Endothelial cell of umbilical vein (primary cell): Measurements from ENCODE around the gene SLC35A1. TPM values are rescaled to one million over a fixed set of nuclear protein-coding genes. Genes with fewer than 3 reads are reported as not detected.

Source experiments
- BruUV-seq: library from RNA; stranded (reverse); fragments of 400-500 nt; replicated peaks from 2 replicates; lab custom pipeline; 2021; lab: Mats Ljungman, UMichigan
- CTCF ChIA-PET: fragments of 300-600, 350-600 bp; sonication (Branson Sonifier 250); formaldehyde crosslinking; loops from one replicate; lab custom pipeline; 2021; ENCODE audit warnings: antibody characterized with exemption, inconsistent platforms; lab: Charles Lee
- POLR2A ChIA-PET: fragments of 300-600, 350-600 bp; sonication (Branson Sonifier 250); formaldehyde crosslinking; loops from one replicate; lab custom pipeline; 2021; ENCODE audit warnings: antibody characterized with exemption, inconsistent platforms; lab: Charles Lee
- DNase-seq: peaks from one replicate; pipeline ENCODE4 v3.0.0-alpha.2; 2011; ENCODE audit warnings: low read depth, low spot score
- FAIRE-seq: peaks from 2 replicates; lab custom pipeline; 2011; peaks lifted over from hg19 to GRCh38; lab: Jason Lieb, UNC
- H2AFZ ChIP-seq: 2 replicates; pipeline ENCODE4 v1.6.0; 2012; ENCODE audit warnings: low read depth, low read length, control low read depth, inconsistent platforms
- H3K27ac ChIP-seq: 2 replicates; pipeline ENCODE4 v1.5.1; 2011; ENCODE audit warnings: low read depth, mild to moderate bottlenecking, control low read depth, low read length, moderate library complexity; ENCODE audit not compliant: insufficient read depth
- H3K27me3 ChIP-seq, 2 experiments: 2 replicates each; pipeline versions ENCODE4 v1.6.0 to v1.6.1; 2011; ENCODE audit warnings: low read length in 2 of 2, mixed read lengths in 1 of 2; ENCODE audit not compliant: control insufficient read depth in 2 of 2, insufficient read depth in 2 of 2
- H3K36me3 ChIP-seq, 2 experiments: 2 replicates in 1 of 2; 3 replicates in 1 of 2; pipeline ENCODE4 v1.5.1; 2011; ENCODE audit warnings: low read length in 2 of 2, mild to moderate bottlenecking in 1 of 2, moderate library complexity in 1 of 2; ENCODE audit not compliant: control insufficient read depth in 2 of 2, insufficient read depth in 2 of 2; ENCODE audit errors: extremely low read depth in 1 of 2
- H3K4me1 ChIP-seq: 3 replicates; pipeline ENCODE4 v1.5.1; 2011; ENCODE audit warnings: mild to moderate bottlenecking, low read length; ENCODE audit not compliant: control insufficient read depth, insufficient read depth; ENCODE audit errors: extremely low read depth
- H3K4me2 ChIP-seq: 2 replicates; pipeline ENCODE4 v1.6.1; 2011; ENCODE audit warnings: low read length, control low read depth, mixed read lengths; ENCODE audit not compliant: insufficient read depth
- H3K4me3 ChIP-seq, 3 experiments: fragments of 200-600 bp in 1 of 3; sonication (generic), shearing (Covaris generic) in 1 of 3; replicated peaks in 1 of 3; 2 replicates each; pipeline ENCODE4 v1.5.1; 2011 to 2016; ENCODE audit warnings: control low read depth in 3 of 3, low read length in 3 of 3, mild to moderate bottlenecking in 2 of 3, inconsistent platforms in 1 of 3, low read depth in 1 of 3, moderate library complexity in 1 of 3; ENCODE audit not compliant: insufficient read depth in 1 of 3
- H3K79me2 ChIP-seq: 2 replicates; pipeline ENCODE4 v1.6.0; 2012; ENCODE audit warnings: low read length, inconsistent platforms; ENCODE audit not compliant: control insufficient read depth, insufficient read depth
- H3K9ac ChIP-seq: replicated peaks from 2 replicates; pipeline ENCODE3; 2011; ENCODE audit warnings: low read length, control low read depth; ENCODE audit not compliant: insufficient read depth; ENCODE audit errors: extremely low read depth
- H3K9me1 ChIP-seq: replicated peaks from 3 replicates; pipeline ENCODE4 v1.6.0; 2011; ENCODE audit warnings: mild to moderate bottlenecking, low read length; ENCODE audit not compliant: control insufficient read depth, insufficient read depth; ENCODE audit errors: extremely low read depth
- H3K9me3 ChIP-seq: replicated peaks from 2 replicates; pipeline ENCODE4 v1.5.1; 2012; ENCODE audit warnings: low read length, inconsistent platforms; ENCODE audit not compliant: control insufficient read depth, insufficient read depth
- H4K20me1 ChIP-seq: replicated peaks from 2 replicates; pipeline ENCODE3; 2011; ENCODE audit warnings: mild to moderate bottlenecking, low read length; ENCODE audit not compliant: control insufficient read depth, insufficient read depth; ENCODE audit errors: extremely low read depth
- EZH2 ChIP-seq: IDR thresholded peaks from 2 replicates; pipeline ENCODE4 v1.6.1; 2012; ENCODE audit warnings: borderline replicate concordance, low read depth, mild to moderate bottlenecking, moderate library complexity, low read length, inconsistent platforms; ENCODE audit not compliant: severe bottlenecking
- FOS ChIP-seq: IDR thresholded peaks from 2 replicates; pipeline ENCODE4 v1.6.1; 2011; ENCODE audit warnings: mild to moderate bottlenecking, low read length, moderate library complexity, borderline replicate concordance; ENCODE audit not compliant: insufficient read depth
- GATA2 ChIP-seq: IDR thresholded peaks from 2 replicates; pipeline ENCODE4 v1.7.0; 2011; ENCODE audit warnings: low read depth, mild to moderate bottlenecking, moderate library complexity, mixed read lengths, low read length; ENCODE audit not compliant: insufficient read length, insufficient read depth
- JUN ChIP-seq: IDR thresholded peaks from 2 replicates; pipeline ENCODE4 v1.6.1; 2011; ENCODE audit warnings: borderline replicate concordance, low read depth; ENCODE audit not compliant: insufficient read length, insufficient read depth
- MYC ChIP-seq: IDR thresholded peaks from one replicate; pipeline ENCODE4 v1.6.1; 2011; ENCODE audit warnings: mild to moderate bottlenecking, low read depth, low read length
- POLR2A ChIP-seq: IDR thresholded peaks from 2 replicates; pipeline ENCODE4 v1.6.1; 2012; ENCODE audit warnings: low read depth, mild to moderate bottlenecking, control low read depth, low read length
- POLR2AphosphoS5 ChIP-seq: IDR thresholded peaks from 2 replicates; pipeline ENCODE4 v1.6.1; 2012; ENCODE audit warnings: low read depth, mild to moderate bottlenecking, control low read depth, low read length, moderate library complexity; ENCODE audit not compliant: insufficient read depth
- dilution Hi-C: fragments of 300-500 bp; cut with MboI; formaldehyde crosslinking; loops from one replicate; pipeline ENCODE4 v1.15.0; 2019; ENCODE audit warnings: low sequenced_read_pairs; ENCODE audit not compliant: extremely low pct_ligation_motif_present
- intact Hi-C: fragments of 100-400 bp; cut with micrococcal nuclease; formaldehyde crosslinking; loops from one replicate; pipeline ENCODE4 v1.10.0; 2022
- polyA plus RNA-seq, 4 experiments: library from polyadenylated mRNA; depleted of rRNA in 3 of 4; stranded (reverse) in 3 of 4; unstranded in 1 of 4; fragments of >200 nt; gene quantifications; 2 replicates each; pipeline versions ENCODE4 v1.2.1 to v1.2.3, GENCODE V29; 2011 to 2012; ENCODE audit warnings: missing spikeins in 1 of 4
- total RNA-seq: library from RNA; stranded (reverse); gene quantifications from 2 replicates; pipeline ENCODE4 v1.2.3, GENCODE V29; 2021
- TF ChIP-seq, protein P1 (sequence below), 2 donors: IDR thresholded peaks; 1 replicate in 1 of 2; 2 replicates in 1 of 2; pipeline ENCODE4 v1.5.1; 2011; ENCODE audit warnings: low read length in 2 of 2, mild to moderate bottlenecking in 2 of 2, moderate library complexity in 2 of 2, control low read depth in 1 of 2, inconsistent platforms in 1 of 2, low read depth in 1 of 2; ENCODE audit not compliant: insufficient read depth in 1 of 2; ENCODE audit errors: extremely low read depth in 1 of 2
- TF ChIP-seq, protein P2 (sequence below): IDR thresholded peaks from 2 replicates; pipeline ENCODE4 v1.6.1; 2011; ENCODE audit not compliant: insufficient read depth, insufficient read length

The SLC35A1 gene
- total and polyA plus RNA-seq, 2 donors (not counting 3 experiments of a cell fraction or from before 2014, with no cell fraction given) = 13.0 to 13.9 TPM

DNA sequence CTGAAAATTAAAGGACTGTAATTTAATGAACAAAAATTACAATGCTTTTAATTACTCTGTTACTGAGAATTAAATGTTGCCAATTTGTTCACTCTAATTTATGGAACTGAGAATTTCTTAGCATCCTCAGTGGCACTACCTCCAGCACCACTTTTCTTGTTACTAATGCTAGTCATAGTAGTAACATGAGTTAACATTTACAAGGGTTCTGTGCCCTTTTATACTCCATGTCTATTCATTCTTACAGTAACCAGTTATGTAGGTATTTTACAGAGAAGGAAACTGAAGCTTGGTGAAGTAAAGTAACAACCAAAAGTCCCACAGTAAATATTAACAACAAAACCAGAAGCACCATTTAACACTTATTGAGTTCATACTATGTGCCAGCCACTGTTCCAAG, 82.7 kb downstream of the SLC35A1 start:
- H4K20me1 ChIP-seq = no peaks in the 10 kb centered on the region
- FAIRE-seq = no peak
- no peak overlapping the region for H3K4me2 ChIP-seq
- POLR2A ChIA-PET = no interaction called here
- DNase-seq = no peak
- H3K4me3 ChIP-seq = no peak overlapping the region
- CTCF ChIA-PET = no interaction called here
- H3K36me3 ChIP-seq = peaks cover 3 to 4% of the 10 kb centered on the region in 2 experiments
- H3K4me1 ChIP-seq = no peaks in the 10 kb centered on the region
- no peak overlapping the region for H2AFZ ChIP-seq
- H3K9ac ChIP-seq = no peak overlapping the region
- TF ChIP-seq GATA2 = no peak
- no peak for TF ChIP-seq FOS
- TF ChIP-seq, protein P1, sequence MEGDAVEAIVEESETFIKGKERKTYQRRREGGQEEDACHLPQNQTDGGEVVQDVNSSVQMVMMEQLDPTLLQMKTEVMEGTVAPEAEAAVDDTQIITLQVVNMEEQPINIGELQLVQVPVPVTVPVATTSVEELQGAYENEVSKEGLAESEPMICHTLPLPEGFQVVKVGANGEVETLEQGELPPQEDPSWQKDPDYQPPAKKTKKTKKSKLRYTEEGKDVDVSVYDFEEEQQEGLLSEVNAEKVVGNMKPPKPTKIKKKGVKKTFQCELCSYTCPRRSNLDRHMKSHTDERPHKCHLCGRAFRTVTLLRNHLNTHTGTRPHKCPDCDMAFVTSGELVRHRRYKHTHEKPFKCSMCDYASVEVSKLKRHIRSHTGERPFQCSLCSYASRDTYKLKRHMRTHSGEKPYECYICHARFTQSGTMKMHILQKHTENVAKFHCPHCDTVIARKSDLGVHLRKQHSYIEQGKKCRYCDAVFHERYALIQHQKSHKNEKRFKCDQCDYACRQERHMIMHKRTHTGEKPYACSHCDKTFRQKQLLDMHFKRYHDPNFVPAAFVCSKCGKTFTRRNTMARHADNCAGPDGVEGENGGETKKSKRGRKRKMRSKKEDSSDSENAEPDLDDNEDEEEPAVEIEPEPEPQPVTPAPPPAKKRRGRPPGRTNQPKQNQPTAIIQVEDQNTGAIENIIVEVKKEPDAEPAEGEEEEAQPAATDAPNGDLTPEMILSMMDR (IDR thresholded peaks at IDR 0.05; ENCODE audit: extremely low read depth in 1 of 2, insufficient read depth in 1 of 2, low read depth in 1 of 2, low read length in 2 of 2) = no peak
- TF ChIP-seq, protein P2, sequence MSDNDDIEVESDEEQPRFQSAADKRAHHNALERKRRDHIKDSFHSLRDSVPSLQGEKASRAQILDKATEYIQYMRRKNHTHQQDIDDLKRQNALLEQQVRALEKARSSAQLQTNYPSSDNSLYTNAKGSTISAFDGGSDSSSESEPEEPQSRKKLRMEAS = no peak
- no peak for TF ChIP-seq POLR2AphosphoS5
- TF ChIP-seq POLR2A = no peak
- TF ChIP-seq MYC = no peak
- TF ChIP-seq EZH2 = no peak
- no peak for TF ChIP-seq JUN
- no peaks in the 10 kb centered on the region for H3K79me2 ChIP-seq
- H3K9me1 ChIP-seq = no peaks in the 10 kb centered on the region
- intact Hi-C loops = no loop called here
- no peaks in the 10 kb centered on the region for H3K9me3 ChIP-seq
- no peak overlapping the region for H3K27ac ChIP-seq
- H3K27me3 ChIP-seq = no peaks in the 10 kb centered on the region
- BruUV-seq = no TSS peak
- dilution Hi-C loops = no loop called here
